Bronchial epithelial cell (primary cell): ENCODE data around the gene RPL13. TPM values are rescaled to one million over a fixed set of nuclear protein-coding genes. Genes with fewer than 3 reads are reported as not detected.
A peak's percentile ranks its signal among the peaks of the same experiment; 100 is the strongest.

ENCODE experiments used
- DNase-seq: peaks from one replicate; pipeline ENCODE4 v3.0.0-alpha.2; 2010; ENCODE audit warnings: low read depth
- FAIRE-seq: peaks from 2 replicates; lab custom pipeline; 2011; peaks lifted over from hg19 to GRCh38; lab: Jason Lieb, UNC
- H3K27me3 ChIP-seq: 2 replicates; pipeline ENCODE4 v1.5.1; 2011; ENCODE audit warnings: low read length; ENCODE audit not compliant: control insufficient read depth, insufficient read depth
- H3K36me3 ChIP-seq: 2 replicates; pipeline ENCODE4 v1.5.1; 2011; ENCODE audit warnings: low read length; ENCODE audit not compliant: control insufficient read depth, insufficient read depth
- H3K4me3 ChIP-seq: 2 replicates; pipeline ENCODE4 v1.5.1; 2011; ENCODE audit warnings: mild to moderate bottlenecking, low read depth, low read length, control low read depth
- total RNA-seq: library from RNA; depleted of rRNA; stranded (reverse); fragments of >200 nt; gene quantifications from 2 replicates; pipeline ENCODE4 v1.2.1, GENCODE V29; 2014
- TF ChIP-seq, protein P1 (sequence below): IDR thresholded peaks from 2 replicates; pipeline ENCODE4 v1.5.1; 2011; ENCODE audit warnings: mild to moderate bottlenecking, moderate library complexity, low read length, control low read depth, inconsistent platforms; ENCODE audit not compliant: insufficient read depth, severe bottlenecking

The RPL13 gene
- total RNA-seq, 1 donor from 2014 or later, result 4,913 TPM

DNA sequence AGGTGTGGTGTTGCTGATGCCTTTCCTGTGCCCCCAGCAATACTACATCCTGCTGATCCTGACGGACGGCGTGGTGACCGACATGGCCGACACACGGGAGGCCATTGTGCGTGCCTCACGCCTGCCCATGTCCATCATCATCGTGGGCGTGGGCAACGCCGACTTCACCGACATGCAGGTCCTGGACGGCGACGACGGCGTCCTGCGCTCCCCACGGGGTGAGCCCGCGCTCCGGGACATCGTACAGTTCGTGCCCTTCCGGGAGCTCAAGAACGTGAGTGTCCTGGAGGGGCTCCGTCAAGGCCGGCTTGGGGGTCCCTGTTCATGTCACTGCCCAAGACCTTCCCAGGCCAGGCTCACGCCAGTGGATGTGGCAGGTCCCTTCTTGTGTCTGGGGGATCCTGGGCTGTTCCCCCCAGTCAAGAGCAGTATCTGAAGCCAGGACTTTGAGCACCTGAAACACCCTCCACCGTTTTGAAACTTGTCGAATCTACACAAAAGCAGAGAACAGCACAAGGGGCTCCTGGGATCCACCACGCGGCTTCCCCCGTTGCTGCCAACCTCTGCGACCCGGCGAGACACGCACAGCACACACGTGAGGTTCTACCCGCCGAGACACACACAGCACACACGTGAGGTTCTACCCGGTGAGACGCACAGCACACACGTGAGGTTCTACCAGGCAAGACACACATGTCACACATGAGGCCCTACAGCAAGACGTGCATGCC lies 35.0 kb downstream of the RPL13 start:
- H3K4me3 ChIP-seq, result no peak overlapping the region
- DNase-seq (no peak), FAIRE-seq (peak; percentile 23)
- TF ChIP-seq, protein P1, sequence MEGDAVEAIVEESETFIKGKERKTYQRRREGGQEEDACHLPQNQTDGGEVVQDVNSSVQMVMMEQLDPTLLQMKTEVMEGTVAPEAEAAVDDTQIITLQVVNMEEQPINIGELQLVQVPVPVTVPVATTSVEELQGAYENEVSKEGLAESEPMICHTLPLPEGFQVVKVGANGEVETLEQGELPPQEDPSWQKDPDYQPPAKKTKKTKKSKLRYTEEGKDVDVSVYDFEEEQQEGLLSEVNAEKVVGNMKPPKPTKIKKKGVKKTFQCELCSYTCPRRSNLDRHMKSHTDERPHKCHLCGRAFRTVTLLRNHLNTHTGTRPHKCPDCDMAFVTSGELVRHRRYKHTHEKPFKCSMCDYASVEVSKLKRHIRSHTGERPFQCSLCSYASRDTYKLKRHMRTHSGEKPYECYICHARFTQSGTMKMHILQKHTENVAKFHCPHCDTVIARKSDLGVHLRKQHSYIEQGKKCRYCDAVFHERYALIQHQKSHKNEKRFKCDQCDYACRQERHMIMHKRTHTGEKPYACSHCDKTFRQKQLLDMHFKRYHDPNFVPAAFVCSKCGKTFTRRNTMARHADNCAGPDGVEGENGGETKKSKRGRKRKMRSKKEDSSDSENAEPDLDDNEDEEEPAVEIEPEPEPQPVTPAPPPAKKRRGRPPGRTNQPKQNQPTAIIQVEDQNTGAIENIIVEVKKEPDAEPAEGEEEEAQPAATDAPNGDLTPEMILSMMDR, result no peak
- H3K36me3 ChIP-seq, result no peaks in the 10 kb centered on the region
- no peaks in the 10 kb centered on the region for H3K27me3 ChIP-seq

DNA sequence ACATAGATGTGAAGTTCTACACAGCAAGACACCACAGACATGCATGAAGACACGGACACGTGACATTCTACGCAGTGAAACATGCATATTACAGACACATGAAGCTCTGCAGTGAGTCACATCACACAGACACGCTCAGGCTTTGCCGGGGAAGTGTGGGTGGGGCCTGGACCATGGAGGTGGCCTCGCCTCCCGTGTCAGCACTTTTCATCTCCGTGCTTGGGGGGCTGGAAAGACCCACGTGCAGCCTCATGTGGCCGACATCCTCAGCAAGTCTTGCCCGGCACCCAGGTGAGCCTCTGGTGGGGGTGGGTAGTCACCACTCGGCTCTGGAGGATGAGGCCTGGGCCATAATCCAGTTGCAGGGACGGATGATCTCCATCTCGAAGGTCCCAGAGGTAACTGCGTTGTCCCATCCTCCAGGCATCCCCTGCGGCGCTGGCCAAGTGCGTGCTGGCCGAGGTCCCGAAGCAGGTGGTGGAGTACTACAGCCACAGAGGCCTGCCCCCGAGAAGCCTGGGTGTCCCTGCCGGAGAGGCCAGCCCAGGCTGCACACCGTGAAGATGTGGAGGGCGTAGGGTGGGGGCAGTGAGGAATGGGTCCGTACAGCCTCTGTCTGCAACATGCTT lies 35.7 kb downstream of the RPL13 start:
- H3K27me3 ChIP-seq, result no peaks in the 10 kb centered on the region
- no peak overlapping the region for H3K4me3 ChIP-seq
- TF ChIP-seq, protein P1, result no peak
- H3K36me3 ChIP-seq, result no peaks in the 10 kb centered on the region
- peak; percentile 18 for FAIRE-seq
- no peak for DNase-seq

DNA sequence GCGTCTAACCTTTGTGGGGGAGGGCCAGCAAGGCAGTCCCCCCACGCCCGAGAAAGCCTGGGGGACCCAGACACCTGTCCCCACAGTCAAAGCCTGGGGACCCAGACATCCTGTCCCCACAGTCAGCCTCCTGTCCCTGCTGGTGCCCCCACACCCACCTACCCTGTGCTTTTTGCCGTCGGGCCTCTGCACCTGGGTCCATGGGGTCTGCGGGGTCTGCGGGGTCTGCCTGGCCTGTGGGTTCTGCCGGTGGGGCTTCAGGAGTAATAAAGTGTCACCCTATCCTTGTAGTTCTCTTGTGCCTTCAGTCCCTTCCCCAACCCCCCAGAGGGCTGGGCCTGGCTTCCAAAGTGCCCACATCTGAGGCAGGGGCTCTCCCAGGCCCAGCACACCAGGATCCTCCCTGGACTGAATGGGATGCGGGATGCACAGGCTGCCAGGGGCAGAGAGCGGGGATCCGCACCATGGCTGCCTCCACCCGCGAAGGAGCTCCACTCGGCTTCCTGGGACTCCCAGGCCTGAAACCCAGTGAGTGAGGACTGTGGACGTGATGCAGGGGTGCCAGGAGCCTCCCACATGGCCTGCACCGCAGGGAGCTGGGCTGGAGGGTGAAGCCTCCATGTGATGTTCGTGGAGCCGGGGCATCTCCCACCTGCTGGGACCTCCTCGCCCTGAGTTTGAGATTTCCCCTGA lies 36.6 kb downstream of the RPL13 start:
- H3K36me3 ChIP-seq, result no peaks in the 10 kb centered on the region
- DNase-seq (no peak), FAIRE-seq (no peak)
- TF ChIP-seq, protein P1, result no peak
- no peaks in the 10 kb centered on the region for H3K27me3 ChIP-seq
- H3K4me3 ChIP-seq, result no peak overlapping the region

DNA sequence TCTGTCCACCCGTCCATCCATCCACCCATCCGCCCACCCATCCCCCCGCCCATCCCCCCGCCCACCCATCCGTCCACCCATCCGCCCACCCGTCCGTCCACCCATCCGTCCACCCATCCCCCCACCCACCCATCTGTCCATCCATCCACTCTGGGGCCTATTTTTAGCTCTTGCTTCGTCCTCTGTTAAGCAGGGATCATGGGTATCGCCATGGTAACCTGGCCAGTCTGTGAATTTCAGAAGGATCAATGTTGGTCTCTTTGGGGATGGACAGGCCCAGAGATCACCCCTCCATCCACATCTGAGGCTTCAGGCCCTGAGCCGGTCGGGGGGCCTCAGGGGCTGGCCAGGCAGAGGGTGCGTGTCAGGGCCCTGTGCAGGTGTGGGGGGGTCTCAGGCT lies 37.7 kb downstream of the RPL13 start:
- no peaks in the 10 kb centered on the region for H3K36me3 ChIP-seq
- TF ChIP-seq, protein P1, result no peak
- no peaks in the 10 kb centered on the region for H3K27me3 ChIP-seq
- no peak for DNase-seq
- no peak for FAIRE-seq
- no peak overlapping the region for H3K4me3 ChIP-seq

DNA sequence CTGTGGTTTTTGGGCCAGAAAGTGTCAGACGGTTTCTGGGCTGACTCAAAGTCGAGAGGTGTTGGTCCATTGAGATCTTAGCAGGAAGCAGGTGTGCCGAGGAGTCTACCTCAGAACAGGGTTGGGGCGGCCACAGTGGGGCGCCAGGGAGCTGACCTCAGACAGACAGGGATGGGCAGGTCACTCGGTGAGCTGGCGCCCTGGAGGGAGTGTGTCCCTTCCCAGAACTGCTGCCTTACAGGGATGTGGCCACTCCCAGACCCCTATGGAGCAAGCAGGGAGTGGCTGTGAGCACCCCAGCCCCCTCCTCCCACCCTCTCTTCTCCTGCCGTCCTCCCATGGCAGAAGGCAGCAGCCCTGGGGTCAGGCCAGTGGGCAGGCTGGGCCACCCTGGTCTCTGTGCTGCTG lies 39.0 kb downstream of the RPL13 start:
- FAIRE-seq, result peak; percentile 40
- no peaks in the 10 kb centered on the region for H3K36me3 ChIP-seq
- TF ChIP-seq, protein P1, result peak; percentile 76
- no peaks in the 10 kb centered on the region for H3K27me3 ChIP-seq
- peak; percentile 25 for DNase-seq
- H3K4me3 ChIP-seq, result no peak overlapping the region
